ENCODE measurements around the gene RCBTB2. TPM values are rescaled to one million over a fixed set of nuclear protein-coding genes. Genes with fewer than 3 reads are reported as not detected.

RCBTB2 gene
- total RNA-seq, 1 experiment from 2014 or later, result 11.7 TPM

- H2BK20ac ChIP-seq (ENCODE audit: low read depth, low read length, poor library complexity, severe bottlenecking), result no peak overlapping the region
- H3K14ac ChIP-seq (ENCODE audit: insufficient read depth, low read length), result no peak overlapping the region
- no peak overlapping the region for H4K5ac ChIP-seq (ENCODE audit: insufficient read length, low read depth, low read length)
- no peak for TF ChIP-seq CTCF (conservative IDR thresholded peaks at IDR 0.05)
- no peak overlapping the region for H4K91ac ChIP-seq (ENCODE audit: insufficient read length, low read depth, low read length)
- no peak overlapping the region for H3K56ac ChIP-seq (ENCODE audit: insufficient read length, low read depth, low read length)
- H4K20me1 ChIP-seq (ENCODE audit: control insufficient read depth, insufficient read depth, insufficient read length), result no peaks in the 10 kb centered on the region
- H3K79me2 ChIP-seq (ENCODE audit: insufficient read depth, low read length), result no peaks in the 10 kb centered on the region
- WGBS (ENCODE audit: extremely low coverage, insufficient read length, low lambda C conversion rate), result no CpG with 5 or more reads among the region's 2 CpGs
- no peak overlapping the region for H2BK12ac ChIP-seq (ENCODE audit: insufficient read length, low read depth, low read length)
- no peak overlapping the region for H3K4me3 Mint-ChIP-seq
- peaks cover 2 to 4% of the 10 kb centered on the region in 2 experiments; a peak in 2 of 4 replicates for H3K4me1 Mint-ChIP-seq
- H2BK120ac ChIP-seq (ENCODE audit: low read depth, low read length, poor library complexity, severe bottlenecking), result no peak overlapping the region
- no peak overlapping the region for H3K23ac ChIP-seq (ENCODE audit: insufficient read length, low read depth, low read length)
- H3T11ph ChIP-seq (ENCODE audit: low read length), result no peak overlapping the region
- no peak overlapping the region for H3K27ac Mint-ChIP-seq
- H3K4me2 ChIP-seq (ENCODE audit: insufficient read depth, insufficient read length, low read length), result no peak overlapping the region
- DNase-seq, result no peak
- no peak overlapping the region for H2BK15ac ChIP-seq (ENCODE audit: low read depth, low read length)
- no peaks in the 10 kb centered on the region for H3K79me1 ChIP-seq (ENCODE audit: insufficient read depth, low read depth, low read length, poor library complexity, severe bottlenecking)
- no peak overlapping the region for H3K9ac ChIP-seq (ENCODE audit: extremely low read depth, insufficient read length, low read length)
- H3K27ac ChIP-seq (ENCODE audit: insufficient read length, low read depth, low read length), result no peak overlapping the region
- no peak overlapping the region for H4K8ac ChIP-seq (replicated peaks; ENCODE audit: insufficient read length, low read depth, low read length)
- H3K36me3 Mint-ChIP-seq (ENCODE audit: insufficient read depth in 1 of 3, low read depth in 3 of 3), result peaks cover 15 to 30% (median 18%) of the 10 kb centered on the region in 3 experiments; a peak in 6 of 7 replicates
- H3K23me2 ChIP-seq (ENCODE audit: insufficient read length, low read depth, low read length, poor library complexity, severe bottlenecking), result no peaks in the 10 kb centered on the region
- H3K4ac ChIP-seq (ENCODE audit: low read depth, low read length), result no peak overlapping the region
- no peak overlapping the region for H2BK5ac ChIP-seq (ENCODE audit: insufficient read length, low read length)
- no peaks in the 10 kb centered on the region for H3K9me3 ChIP-seq (ENCODE audit: control insufficient read depth, low read depth, low read length)
- no peaks in the 10 kb centered on the region for H3K4me1 ChIP-seq (ENCODE audit: insufficient read depth, low read length)
- H3K27me3 ChIP-seq (ENCODE audit: insufficient read depth, low read length), result no peaks in the 10 kb centered on the region
- no peak overlapping the region for H3K18ac ChIP-seq (ENCODE audit: insufficient read length, low read depth, low read length)
- no peak overlapping the region for H2AFZ ChIP-seq (ENCODE audit: low read length)
- peaks cover 2 to 7% of the 10 kb centered on the region in 2 experiments; a peak in 4 of 5 replicates for H3K9me3 Mint-ChIP-seq
- H2AK5ac ChIP-seq (ENCODE audit: insufficient read length, low read length), result no peak overlapping the region
- no peaks in the 10 kb centered on the region for H3K27me3 Mint-ChIP-seq (ENCODE audit: low read depth)
These were observed 44.9 kb downstream of the RCBTB2 start for GRCh38 chr13:48487968-48488367.

Measured in H9 (cell line).